Endothelial cell of umbilical vein (primary cell): Measurements from ENCODE around the gene ATCAY. TPM values are rescaled to one million over a fixed set of nuclear protein-coding genes. Genes with fewer than 3 reads are reported as not detected.

Source experiments
- BruUV-seq: library from RNA; stranded (reverse); fragments of 400-500 nt; replicated peaks from 2 replicates; lab custom pipeline; 2021; lab: Mats Ljungman, UMichigan
- CTCF ChIA-PET: fragments of 300-600, 350-600 bp; sonication (Branson Sonifier 250); formaldehyde crosslinking; loops from one replicate; lab custom pipeline; 2021; ENCODE audit warnings: antibody characterized with exemption, inconsistent platforms; lab: Charles Lee
- POLR2A ChIA-PET: fragments of 300-600, 350-600 bp; sonication (Branson Sonifier 250); formaldehyde crosslinking; loops from one replicate; lab custom pipeline; 2021; ENCODE audit warnings: antibody characterized with exemption, inconsistent platforms; lab: Charles Lee
- DNase-seq: peaks from one replicate; pipeline ENCODE4 v3.0.0-alpha.2; 2011; ENCODE audit warnings: low read depth, low spot score
- FAIRE-seq: peaks from 2 replicates; lab custom pipeline; 2011; peaks lifted over from hg19 to GRCh38; lab: Jason Lieb, UNC
- H2AFZ ChIP-seq: 2 replicates; pipeline ENCODE4 v1.6.0; 2012; ENCODE audit warnings: low read depth, low read length, control low read depth, inconsistent platforms
- H3K27ac ChIP-seq: 2 replicates; pipeline ENCODE4 v1.5.1; 2011; ENCODE audit warnings: low read depth, mild to moderate bottlenecking, control low read depth, low read length, moderate library complexity; ENCODE audit not compliant: insufficient read depth
- H3K27me3 ChIP-seq, 2 experiments: 2 replicates each; pipeline versions ENCODE4 v1.6.0 to v1.6.1; 2011; ENCODE audit warnings: low read length in 2 of 2, mixed read lengths in 1 of 2; ENCODE audit not compliant: control insufficient read depth in 2 of 2, insufficient read depth in 2 of 2
- H3K36me3 ChIP-seq, 2 experiments: 2 replicates in 1 of 2; 3 replicates in 1 of 2; pipeline ENCODE4 v1.5.1; 2011; ENCODE audit warnings: low read length in 2 of 2, mild to moderate bottlenecking in 1 of 2, moderate library complexity in 1 of 2; ENCODE audit not compliant: control insufficient read depth in 2 of 2, insufficient read depth in 2 of 2; ENCODE audit errors: extremely low read depth in 1 of 2
- H3K4me1 ChIP-seq: 3 replicates; pipeline ENCODE4 v1.5.1; 2011; ENCODE audit warnings: mild to moderate bottlenecking, low read length; ENCODE audit not compliant: control insufficient read depth, insufficient read depth; ENCODE audit errors: extremely low read depth
- H3K4me2 ChIP-seq: 2 replicates; pipeline ENCODE4 v1.6.1; 2011; ENCODE audit warnings: low read length, control low read depth, mixed read lengths; ENCODE audit not compliant: insufficient read depth
- H3K4me3 ChIP-seq, 3 experiments: fragments of 200-600 bp in 1 of 3; sonication (generic), shearing (Covaris generic) in 1 of 3; replicated peaks in 1 of 3; 2 replicates each; pipeline ENCODE4 v1.5.1; 2011 to 2016; ENCODE audit warnings: control low read depth in 3 of 3, low read length in 3 of 3, mild to moderate bottlenecking in 2 of 3, inconsistent platforms in 1 of 3, low read depth in 1 of 3, moderate library complexity in 1 of 3; ENCODE audit not compliant: insufficient read depth in 1 of 3
- H3K79me2 ChIP-seq: 2 replicates; pipeline ENCODE4 v1.6.0; 2012; ENCODE audit warnings: low read length, inconsistent platforms; ENCODE audit not compliant: control insufficient read depth, insufficient read depth
- H3K9ac ChIP-seq: replicated peaks from 2 replicates; pipeline ENCODE3; 2011; ENCODE audit warnings: low read length, control low read depth; ENCODE audit not compliant: insufficient read depth; ENCODE audit errors: extremely low read depth
- H3K9me1 ChIP-seq: replicated peaks from 3 replicates; pipeline ENCODE4 v1.6.0; 2011; ENCODE audit warnings: mild to moderate bottlenecking, low read length; ENCODE audit not compliant: control insufficient read depth, insufficient read depth; ENCODE audit errors: extremely low read depth
- H3K9me3 ChIP-seq: replicated peaks from 2 replicates; pipeline ENCODE4 v1.5.1; 2012; ENCODE audit warnings: low read length, inconsistent platforms; ENCODE audit not compliant: control insufficient read depth, insufficient read depth
- H4K20me1 ChIP-seq: replicated peaks from 2 replicates; pipeline ENCODE3; 2011; ENCODE audit warnings: mild to moderate bottlenecking, low read length; ENCODE audit not compliant: control insufficient read depth, insufficient read depth; ENCODE audit errors: extremely low read depth
- CTCF ChIP-seq, 2 donors: IDR thresholded peaks; 1 replicate in 1 of 2; 2 replicates in 1 of 2; pipeline ENCODE4 v1.5.1; 2011; ENCODE audit warnings: low read length in 2 of 2, mild to moderate bottlenecking in 2 of 2, moderate library complexity in 2 of 2, control low read depth in 1 of 2, inconsistent platforms in 1 of 2, low read depth in 1 of 2; ENCODE audit not compliant: insufficient read depth in 1 of 2; ENCODE audit errors: extremely low read depth in 1 of 2
- EZH2 ChIP-seq: IDR thresholded peaks from 2 replicates; pipeline ENCODE4 v1.6.1; 2012; ENCODE audit warnings: borderline replicate concordance, low read depth, mild to moderate bottlenecking, moderate library complexity, low read length, inconsistent platforms; ENCODE audit not compliant: severe bottlenecking
- FOS ChIP-seq: IDR thresholded peaks from 2 replicates; pipeline ENCODE4 v1.6.1; 2011; ENCODE audit warnings: mild to moderate bottlenecking, low read length, moderate library complexity, borderline replicate concordance; ENCODE audit not compliant: insufficient read depth
- GATA2 ChIP-seq: IDR thresholded peaks from 2 replicates; pipeline ENCODE4 v1.7.0; 2011; ENCODE audit warnings: low read depth, mild to moderate bottlenecking, moderate library complexity, mixed read lengths, low read length; ENCODE audit not compliant: insufficient read length, insufficient read depth
- JUN ChIP-seq: IDR thresholded peaks from 2 replicates; pipeline ENCODE4 v1.6.1; 2011; ENCODE audit warnings: borderline replicate concordance, low read depth; ENCODE audit not compliant: insufficient read length, insufficient read depth
- MAX ChIP-seq: IDR thresholded peaks from 2 replicates; pipeline ENCODE4 v1.6.1; 2011; ENCODE audit not compliant: insufficient read depth, insufficient read length
- MYC ChIP-seq: IDR thresholded peaks from one replicate; pipeline ENCODE4 v1.6.1; 2011; ENCODE audit warnings: mild to moderate bottlenecking, low read depth, low read length
- POLR2A ChIP-seq: IDR thresholded peaks from 2 replicates; pipeline ENCODE4 v1.6.1; 2012; ENCODE audit warnings: low read depth, mild to moderate bottlenecking, control low read depth, low read length
- POLR2AphosphoS5 ChIP-seq: IDR thresholded peaks from 2 replicates; pipeline ENCODE4 v1.6.1; 2012; ENCODE audit warnings: low read depth, mild to moderate bottlenecking, control low read depth, low read length, moderate library complexity; ENCODE audit not compliant: insufficient read depth
- dilution Hi-C: fragments of 300-500 bp; cut with MboI; formaldehyde crosslinking; loops from one replicate; pipeline ENCODE4 v1.15.0; 2019; ENCODE audit warnings: low sequenced_read_pairs; ENCODE audit not compliant: extremely low pct_ligation_motif_present
- intact Hi-C: fragments of 100-400 bp; cut with micrococcal nuclease; formaldehyde crosslinking; loops from one replicate; pipeline ENCODE4 v1.10.0; 2022
- polyA plus RNA-seq, 4 experiments: library from polyadenylated mRNA; depleted of rRNA in 3 of 4; stranded (reverse) in 3 of 4; unstranded in 1 of 4; fragments of >200 nt; gene quantifications; 2 replicates each; pipeline versions ENCODE4 v1.2.1 to v1.2.3, GENCODE V29; 2011 to 2012; ENCODE audit warnings: missing spikeins in 1 of 4
- total RNA-seq: library from RNA; stranded (reverse); gene quantifications from 2 replicates; pipeline ENCODE4 v1.2.3, GENCODE V29; 2021

Gene ATCAY
- total and polyA plus RNA-seq, 2 donors (not counting 3 experiments of a cell fraction or from before 2014, with no cell fraction given): 0.03 TPM; not detected in 1

DNA sequence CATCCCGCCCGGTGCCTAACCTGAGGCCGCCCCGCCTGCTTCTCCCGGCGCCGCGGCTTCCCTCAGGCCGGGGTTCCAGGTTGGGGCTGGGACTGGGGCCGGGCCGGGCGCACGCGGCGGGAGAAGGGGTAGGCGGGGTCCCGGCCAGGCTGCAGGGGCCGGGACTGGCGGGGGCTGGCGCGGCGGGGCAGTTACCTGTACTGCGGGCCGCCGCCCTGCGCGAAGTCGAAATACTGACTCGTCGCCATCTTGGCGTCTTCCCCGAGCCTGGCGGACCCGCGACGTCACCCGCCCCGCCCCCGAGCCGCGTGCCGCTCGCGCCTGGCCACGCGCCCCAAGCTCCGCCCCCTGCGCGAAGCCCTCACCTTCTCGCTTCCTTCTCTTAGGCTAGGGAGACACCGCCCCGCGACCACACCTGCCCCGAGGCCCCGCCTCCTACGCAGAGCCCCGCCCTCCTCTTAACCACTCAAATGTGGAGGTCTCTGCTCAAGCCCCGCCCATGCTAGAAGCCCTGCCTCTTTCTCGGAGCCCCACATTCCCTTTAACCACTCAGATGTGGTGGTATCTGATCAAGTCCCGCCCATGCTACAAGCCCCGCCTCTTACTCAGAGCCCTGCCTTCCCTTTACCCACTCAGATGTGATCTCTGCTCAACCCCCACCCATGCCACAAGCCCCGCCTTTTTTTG is 11.6 kb upstream of the ATCAY start, which contains the start of gene ZFR2:
TSS of gene ZFR2 (minus strand) at position 269 of the 687 bp plus-strand sequence. CDS start at position 248, 21 bp downstream.
- Histone ChIP-seq H2AFZ (no peak within 1 kb of the TSS), H3K27me3 (peaks cover 15 to 19% of the 10 kb centered on the region in 2 experiments), H3K9ac (no peak within 1 kb of the TSS), H4K20me1 (no peaks in the 10 kb centered on the region), H3K9me3 (no peaks in the 10 kb centered on the region), H3K4me2 (no peak within 1 kb of the TSS), H3K4me3 (no peak within 1 kb of the TSS), H3K27ac (no peak within 1 kb of the TSS), H3K36me3 (no peaks in the 10 kb centered on the region), H3K4me1 (no peaks in the 10 kb centered on the region), H3K9me1 (no peaks in the 10 kb centered on the region), H3K79me2 (no peaks in the 10 kb centered on the region)
- TF ChIP-seq MYC: no peak
- TF ChIP-seq POLR2A: no peak
- TF ChIP-seq EZH2: peak; percentile 45
- no peak for TF ChIP-seq MAX
- POLR2A ChIA-PET: no interaction called here
- no TSS peak for BruUV-seq
- DNase-seq (no peak), FAIRE-seq (no peak)
- intact Hi-C loops (no loop called here), dilution Hi-C loops (no loop called here)
- CTCF ChIA-PET: interaction anchor here (1.6 kb wide), 1 partner anchor 47 kb away, joined by 3 read pairs; no protein-coding TSS in a partner anchor

DNA sequence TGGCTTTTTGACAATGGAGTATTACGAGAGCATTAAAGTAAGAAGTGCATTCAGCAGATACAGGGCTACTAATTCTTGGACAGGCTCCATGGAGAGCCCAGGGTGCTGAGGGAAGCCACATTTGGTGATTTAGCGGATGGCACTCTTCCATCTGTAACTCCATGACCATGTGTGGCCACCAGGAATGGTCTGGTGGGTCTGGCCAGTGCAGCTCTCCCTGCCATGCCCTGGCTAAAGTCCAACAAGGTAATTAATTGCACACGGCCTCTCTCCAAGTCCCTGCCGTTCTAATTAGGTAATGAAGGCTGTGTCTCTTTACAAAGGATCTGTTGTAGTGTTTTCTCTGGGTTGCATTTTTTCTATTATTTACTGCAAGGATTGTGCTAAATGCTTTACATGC is 7.3 kb upstream of the ATCAY start:
- H3K9ac ChIP-seq: no peak overlapping the region
- no peak overlapping the region for H3K4me2 ChIP-seq
- no peaks in the 10 kb centered on the region for H4K20me1 ChIP-seq
- H3K79me2 ChIP-seq: no peaks in the 10 kb centered on the region
- peaks cover 5 to 7% of the 10 kb centered on the region in 2 experiments for H3K27me3 ChIP-seq
- H3K4me1 ChIP-seq: no peaks in the 10 kb centered on the region
- no peak overlapping the region for H2AFZ ChIP-seq
- intact Hi-C loops: no loop called here
- no peak overlapping the region for H3K27ac ChIP-seq
- dilution Hi-C loops: no loop called here
- ChIA-PET CTCF (no interaction called here), POLR2A (interaction anchor here (0.7 kb wide), 1 partner anchor 72 kb away, joined by 6 read pairs; no protein-coding TSS in a partner anchor)
- no peak for DNase-seq
- BruUV-seq: no TSS peak
- H3K9me1 ChIP-seq: no peaks in the 10 kb centered on the region
- FAIRE-seq: no peak
- H3K36me3 ChIP-seq: no peaks in the 10 kb centered on the region
- no peaks in the 10 kb centered on the region for H3K9me3 ChIP-seq
- no peak for TF ChIP-seq MYC
- TF ChIP-seq GATA2: no peak
- TF ChIP-seq FOS: no peak
- no peak for TF ChIP-seq JUN
- no peak for TF ChIP-seq CTCF (IDR thresholded peaks at IDR 0.05; ENCODE audit: extremely low read depth in 1 of 2, insufficient read depth in 1 of 2, low read depth in 1 of 2, low read length in 2 of 2)
- no peak for TF ChIP-seq MAX
- TF ChIP-seq POLR2A: no peak
- TF ChIP-seq POLR2AphosphoS5: no peak
- no peak overlapping the region for H3K4me3 ChIP-seq
